Upper lobe of right lung (tissue), 1 donor: ENCODE results near the gene STPG2. TPM values are rescaled to one million over a fixed set of nuclear protein-coding genes. Genes with fewer than 3 reads are reported as not detected.

Source experiments
- ATAC-seq: fragments of 200-7000 bp; cut with Tn5 transposase; one replicate; pipeline ENCODE4 v1.9.1; 2020; ENCODE audit warnings: mild to moderate bottlenecking, moderate library complexity
- DNase-seq: peaks from one replicate; pipeline ENCODE4 v3.0.0-alpha.2; 2020
- H3K27ac ChIP-seq: fragments of 200-600 bp; one replicate; pipeline ENCODE4 v1.8.0; 2022
- H3K27me3 ChIP-seq: fragments of 200-600 bp; one replicate; pipeline ENCODE4 v1.8.0; 2022; ENCODE audit warnings: mild to moderate bottlenecking
- H3K36me3 ChIP-seq: fragments of 200-600 bp; one replicate; pipeline ENCODE4 v1.8.0; 2022
- H3K4me1 ChIP-seq: fragments of 200-600 bp; one replicate; pipeline ENCODE4 v1.8.0; 2022
- H3K4me3 ChIP-seq: fragments of 200-600 bp; one replicate; pipeline ENCODE4 v1.8.0; 2022; ENCODE audit warnings: mild to moderate bottlenecking
- H3K9me3 ChIP-seq: fragments of 200-600 bp; one replicate; pipeline ENCODE4 v1.8.0; 2022
- CTCF ChIP-seq: fragments of 200-600 bp; IDR thresholded peaks from one replicate; pipeline ENCODE4 v1.8.0; 2022; ENCODE audit warnings: antibody characterized with exemption
- intact Hi-C: fragments of 100-400 bp; cut with DNase I; formaldehyde crosslinking; loops from one replicate; pipeline ENCODE4 v1.11.0; 2022
- total RNA-seq: library from RNA; stranded (reverse); fragmentation: NEBNext Ultra II Directional; extraction: Animal tissue kit (Norgen Biotek cat#: 25700); gene quantifications from one replicate; pipeline ENCODE4 v1.2.1, GENCODE V29; 2021
- donor health status: DM: no; HTN: yes; CAD: no; lungs with severe emphysema.

STPG2 gene
- total RNA-seq, 1 donor from 2014 or later: 0.41 TPM

DNA sequence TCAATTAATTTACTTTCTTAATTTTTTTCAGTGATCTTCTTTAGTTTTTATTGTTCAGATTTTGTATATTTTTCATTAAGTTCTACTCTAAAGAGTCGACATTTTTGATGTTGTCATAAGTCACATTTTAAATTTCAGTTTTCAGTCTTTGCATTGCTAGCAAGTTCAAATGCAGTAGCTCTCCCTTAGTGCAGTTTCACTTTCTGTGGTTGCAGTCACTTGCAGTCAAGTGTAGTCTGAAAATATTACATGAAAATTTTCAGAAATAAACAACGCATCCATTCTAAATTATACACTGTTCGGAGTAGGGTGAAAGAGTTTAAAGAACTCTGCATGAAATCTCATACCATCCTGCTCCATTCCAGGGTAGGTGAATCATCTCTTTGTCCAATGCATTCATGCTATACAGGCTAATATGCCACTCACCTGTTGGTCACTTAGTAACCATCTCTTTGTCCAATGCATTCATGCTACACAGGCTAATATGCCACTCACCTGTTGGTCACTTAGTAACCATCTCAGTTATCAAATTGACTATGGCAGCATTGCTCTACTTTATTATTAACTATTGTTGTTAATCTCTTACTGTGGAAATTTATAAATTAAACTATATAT, 356.9 kb downstream of the STPG2 start:
- no peak for TF ChIP-seq CTCF
- Histone ChIP-seq H3K36me3 (no peaks in the 10 kb centered on the region), H3K27me3 (no peaks in the 10 kb centered on the region), H3K4me3 (no peak overlapping the region), H3K4me1 (no peaks in the 10 kb centered on the region), H3K9me3 (no peaks in the 10 kb centered on the region), H3K27ac (no peak overlapping the region)
- no peak for DNase-seq
- ATAC-seq: no peak
- intact Hi-C loops: no loop called here

- DNase-seq: no peak
- no peaks in the 10 kb centered on the region for H3K36me3 ChIP-seq
- no peak for ATAC-seq
- intact Hi-C loops: no loop called here
- no peak overlapping the region for H3K4me3 ChIP-seq
- H3K27ac ChIP-seq: no peak overlapping the region
- no peaks in the 10 kb centered on the region for H3K4me1 ChIP-seq
- H3K9me3 ChIP-seq: no peaks in the 10 kb centered on the region
- H3K27me3 ChIP-seq: no peaks in the 10 kb centered on the region
- no peak for TF ChIP-seq CTCF
Measured at GRCh38 chr4:97778174-97778573, 365.1 kb downstream of the STPG2 start.

- Histone ChIP-seq H3K4me3 (no peak overlapping the region), H3K27ac (no peak overlapping the region), H3K9me3 (no peaks in the 10 kb centered on the region), H3K27me3 (no peaks in the 10 kb centered on the region), H3K36me3 (no peaks in the 10 kb centered on the region), H3K4me1 (no peaks in the 10 kb centered on the region)
- TF ChIP-seq CTCF: no peak
- DNase-seq (no peak), ATAC-seq (no peak)
- intact Hi-C loops: no loop called here
Measured at GRCh38 chr4:97774347-97774989, 368.8 kb downstream of the STPG2 start.

GRCh38 chr4:97770222-97770621, 373.1 kb downstream of the STPG2 start:
- no peaks in the 10 kb centered on the region for H3K27me3 ChIP-seq
- intact Hi-C loops: no loop called here

GRCh38 chr4:97762115-97762512, 381.2 kb downstream of the STPG2 start:
- TF ChIP-seq CTCF: no peak
- H3K27me3 ChIP-seq: no peaks in the 10 kb centered on the region
- ATAC-seq: no peak
- DNase-seq: no peak
- H3K27ac ChIP-seq: no peak overlapping the region
- intact Hi-C loops: no loop called here
- H3K9me3 ChIP-seq: no peaks in the 10 kb centered on the region
- H3K36me3 ChIP-seq: no peaks in the 10 kb centered on the region
- H3K4me3 ChIP-seq: no peak overlapping the region
- H3K4me1 ChIP-seq: no peaks in the 10 kb centered on the region

More at GRCh38 chr4:97770222-97770621, 373.1 kb downstream of the STPG2 start:
- no peak for TF ChIP-seq CTCF
- ATAC-seq (no peak), DNase-seq (no peak)
- H3K4me3 ChIP-seq: no peak overlapping the region
- H3K4me1 ChIP-seq: no peaks in the 10 kb centered on the region
- no peak overlapping the region for H3K27ac ChIP-seq
- no peaks in the 10 kb centered on the region for H3K36me3 ChIP-seq
- no peaks in the 10 kb centered on the region for H3K9me3 ChIP-seq
